Peyer's patch (tissue), 4 donors: ENCODE data around the gene ESPN. TPM values are rescaled to one million over a fixed set of nuclear protein-coding genes. Genes with fewer than 3 reads are reported as not detected.

Source experiments
- DNase-seq, 3 donors: peaks; one replicate each; pipeline ENCODE4 v3.0.0-alpha.2; 2017 to 2019
- H3K27ac ChIP-seq, 4 donors: fragments of 200-600 bp; sonication (generic); one replicate each; pipeline ENCODE4 v1.5.1; 2016 to 2019
- H3K27me3 ChIP-seq, 2 donors: fragments of 200-600 bp; sonication (generic); one replicate each; pipeline ENCODE4 v1.5.1; 2019
- H3K36me3 ChIP-seq, 3 donors: fragments of 200-600 bp; sonication (generic); one replicate each; pipeline ENCODE4 v1.5.1; 2016 to 2019
- H3K4me1 ChIP-seq, 4 donors: fragments of 200-600 bp; sonication (generic); one replicate each; pipeline ENCODE4 v1.5.1; 2016 to 2019
- H3K4me3 ChIP-seq, 4 donors: fragments of 200-600 bp; sonication (generic); 1 replicate in 3 of 4; 2 replicates in 1 of 4; pipeline ENCODE4 v1.5.1; 2016 to 2019; ENCODE audit warnings: mild to moderate bottlenecking in 1 of 4
- H3K9me3 ChIP-seq, 4 donors: fragments of 200-600 bp; sonication (generic); one replicate each; pipeline ENCODE4 v1.5.1; 2016 to 2019; ENCODE audit warnings: mild to moderate bottlenecking in 1 of 4
- CTCF ChIP-seq, 6 experiments: fragments of 450-650 bp in 4 of 6; fragments of 200-600 bp in 2 of 6; sonication (generic) in 1 of 6; IDR thresholded peaks; one replicate each; pipeline ENCODE4 v1.5.1; 2017 to 2019; ENCODE audit warnings: antibody characterized with exemption in 6 of 6, mild to moderate bottlenecking in 3 of 6, moderate library complexity in 1 of 6
- POLR2A ChIP-seq, 2 donors: fragments of 450-650 bp; IDR thresholded peaks; one replicate each; pipeline ENCODE4 v1.5.1; 2017; ENCODE audit warnings: antibody characterized with exemption in 2 of 2, mild to moderate bottlenecking in 2 of 2, moderate library complexity in 2 of 2
- total RNA-seq, 4 donors: library from RNA; depleted of rRNA; stranded (reverse); fragments of >200 nt; gene quantifications; one replicate each; pipeline ENCODE4 v1.1.0, GENCODE V29; 2016

ESPN gene
- total RNA-seq, 4 donors from 2014 or later = 17.3 to 390 (median 306) TPM

- H3K4me1 ChIP-seq = peaks cover 0 to 30% (median 8%) of the 10 kb centered on the region in 4 donors
- no peaks in the 10 kb centered on the region for H3K27me3 ChIP-seq
- H3K27ac ChIP-seq = no peak overlapping the region
- DNase-seq = no peak
- H3K9me3 ChIP-seq = no peaks in the 10 kb centered on the region
- no peaks in the 10 kb centered on the region for H3K36me3 ChIP-seq
- no peak for TF ChIP-seq POLR2A (IDR thresholded peaks at IDR 0.05)
- no peak for TF ChIP-seq CTCF (IDR thresholded peaks at IDR 0.05)
- H3K4me3 ChIP-seq = no peak overlapping the region
Observed at GRCh38 chr1:6495041-6495441, 70.5 kb downstream of the ESPN start.

GRCh38 chr1:6495540-6496364 is 71.2 kb downstream of the ESPN start:
- H3K9me3 ChIP-seq = no peaks in the 10 kb centered on the region
- H3K27ac ChIP-seq = no peak overlapping the region
- no peak overlapping the region for H3K4me3 ChIP-seq
- H3K36me3 ChIP-seq = no peaks in the 10 kb centered on the region
- TF ChIP-seq POLR2A (IDR thresholded peaks at IDR 0.05) (no peak), CTCF (IDR thresholded peaks at IDR 0.05) (no peak)
- DNase-seq = no peak
- no peaks in the 10 kb centered on the region for H3K27me3 ChIP-seq
- H3K4me1 ChIP-seq = peaks cover 0 to 25% (median 6%) of the 10 kb centered on the region in 4 donors

GRCh38 chr1:6496365-6496721 is 71.8 kb downstream of the ESPN start:
- no peak for DNase-seq
- peaks cover 0 to 20% (median 5%) of the 10 kb centered on the region in 4 donors for H3K4me1 ChIP-seq
- H3K27me3 ChIP-seq = no peaks in the 10 kb centered on the region
- no peaks in the 10 kb centered on the region for H3K9me3 ChIP-seq
- no peak overlapping the region for H3K27ac ChIP-seq
- H3K4me3 ChIP-seq = no peak overlapping the region
- TF ChIP-seq CTCF (IDR thresholded peaks at IDR 0.05) (no peak), POLR2A (IDR thresholded peaks at IDR 0.05) (no peak)
- H3K36me3 ChIP-seq = no peaks in the 10 kb centered on the region

DNA sequence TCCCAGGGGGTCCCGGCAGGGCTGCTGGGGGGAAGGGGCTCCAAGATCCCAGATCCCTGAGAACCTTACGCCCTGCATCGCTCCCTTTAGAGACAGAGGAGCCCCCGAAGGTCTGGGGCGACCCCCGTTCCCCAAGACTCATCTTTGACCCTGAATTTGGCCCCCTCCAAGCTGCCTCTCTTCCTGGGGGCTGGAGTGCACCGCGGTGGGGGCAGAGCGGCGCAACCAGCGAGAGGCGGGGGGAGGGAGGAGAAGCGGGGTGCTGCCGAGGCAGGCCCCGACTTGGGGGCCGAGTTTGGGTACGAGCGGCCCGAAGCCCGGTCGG is 72.3 kb downstream of the ESPN start:
- Histone ChIP-seq H3K4me3 (peak overlapping the region; percentile 36 to 65 (median 60)), H3K36me3 (no peaks in the 10 kb centered on the region), H3K27ac (peak overlapping the region in 1 of 4 donors; percentile 25)

DNA sequence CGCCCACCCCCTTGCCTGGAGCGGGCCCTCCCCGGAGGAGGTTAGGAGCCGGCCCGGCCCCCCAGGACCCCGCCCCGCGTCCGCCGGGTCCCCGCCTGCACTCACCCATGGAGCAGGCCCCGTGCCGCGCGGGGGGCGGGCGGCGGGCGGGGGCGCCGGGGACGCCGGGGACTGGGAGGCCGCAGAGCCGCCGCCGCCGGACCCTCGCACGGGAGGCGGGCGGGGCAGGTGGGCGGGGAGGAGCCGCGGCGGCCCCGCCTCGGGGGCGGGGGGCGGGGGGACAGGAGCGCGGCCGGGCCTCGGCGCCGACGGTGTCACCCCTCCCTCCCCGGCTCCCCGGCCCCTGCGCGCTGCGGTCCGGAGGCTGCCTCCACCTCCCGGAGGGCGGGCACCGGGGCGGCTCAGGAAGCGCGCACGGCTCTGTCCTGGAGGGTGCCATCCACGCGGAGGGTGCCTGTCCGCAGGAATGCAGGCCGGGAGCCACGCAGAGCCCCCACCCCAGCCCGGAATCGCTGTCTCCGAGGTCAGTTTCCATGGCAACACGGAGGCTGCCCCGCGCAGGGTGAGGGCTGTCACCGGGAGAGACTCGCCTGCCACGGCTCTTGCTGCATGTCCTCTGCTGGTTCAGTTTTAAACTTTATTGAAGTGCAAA is 72.8 kb downstream of the ESPN start:
- H3K9me3 ChIP-seq = no peaks in the 10 kb centered on the region
- H3K4me1 ChIP-seq = peaks cover 0 to 14% (median 4%) of the 10 kb centered on the region in 4 donors
- H3K4me3 ChIP-seq = peak overlapping the region; percentile 36 to 65 (median 60)
- TF ChIP-seq CTCF (IDR thresholded peaks at IDR 0.05) = no peak
- no peak for TF ChIP-seq POLR2A (IDR thresholded peaks at IDR 0.05)
- peak overlapping the region in 1 of 4 donors; percentile 25 for H3K27ac ChIP-seq
- no peaks in the 10 kb centered on the region for H3K36me3 ChIP-seq
- DNase-seq = peak in 2 of 3 donors; percentile 27 to 60
- H3K27me3 ChIP-seq = no peaks in the 10 kb centered on the region

More for the DNA sequence above, 72.3 kb downstream of the ESPN start:
- no peak for DNase-seq
- TF ChIP-seq POLR2A (IDR thresholded peaks at IDR 0.05) (no peak), CTCF (IDR thresholded peaks at IDR 0.05) (no peak)
- H3K27me3 ChIP-seq = no peaks in the 10 kb centered on the region
- no peaks in the 10 kb centered on the region for H3K9me3 ChIP-seq
- peaks cover 0 to 15% (median 4%) of the 10 kb centered on the region in 4 donors for H3K4me1 ChIP-seq
